DMS 273 (cell line): Measurements from ENCODE around the gene OBI1.

Source experiments
- DNase-seq: peaks from one replicate; lab custom pipeline; 2025; ENCODE audit not compliant: unreplicated experiment; lab: John Stamatoyannopoulos, UW

Gene OBI1

GRCh38 chr13:78604782-78605611, 54.0 kb downstream of the OBI1 start:
- peak; percentile 37 for DNase-seq

DNA sequence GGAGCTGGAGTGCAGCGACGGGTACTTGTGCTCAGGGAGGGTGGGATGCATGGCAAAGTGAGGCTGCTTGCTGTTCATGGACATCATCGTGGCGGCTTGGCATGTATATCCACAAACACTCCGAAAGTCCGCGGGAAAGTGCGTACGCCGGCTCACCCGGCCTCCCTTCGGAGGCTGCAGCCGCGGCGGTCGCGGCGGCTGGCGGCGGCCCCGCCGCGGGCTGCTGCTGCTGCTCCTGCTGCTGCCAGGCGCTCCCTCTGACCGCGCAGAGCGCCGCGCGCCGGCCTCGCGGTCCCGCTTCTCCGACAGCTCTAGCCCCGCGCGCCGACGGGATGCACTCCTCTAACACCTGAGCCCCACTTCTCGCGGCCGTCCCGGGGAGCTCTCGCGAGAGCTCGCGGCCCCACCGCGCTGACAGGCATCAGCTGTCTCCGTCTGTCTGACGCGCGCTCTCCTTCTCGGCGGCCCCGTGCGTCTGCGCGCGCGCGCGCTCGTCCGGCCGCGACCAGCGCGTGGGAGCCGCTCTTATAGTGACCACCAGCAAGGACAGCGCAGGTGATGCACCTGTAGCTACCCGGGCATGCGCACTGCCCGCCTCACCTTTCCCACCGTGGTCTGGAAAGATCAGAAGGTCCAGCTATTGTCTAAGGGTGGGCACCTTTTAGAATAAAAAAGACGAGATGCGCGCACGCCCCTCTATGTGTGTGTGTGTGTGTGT, 55.6 kb downstream of the OBI1 start, which contains the start of gene POU4F1:
Gene POU4F1, minus strand, starts transcription at position 313 of the 718 bp plus-strand sequence. Its CDS starts 226 bp downstream, at position 87.
- peak; percentile 93 for DNase-seq

- DNase-seq = peak; percentile 54
These were observed 56.3 kb downstream of the OBI1 start for GRCh38 chr13:78602561-78603239.

GRCh38 chr13:78601874-78602560, 56.9 kb downstream of the OBI1 start:
- DNase-seq = no peak

GRCh38 chr13:78601124-78601873, 57.7 kb downstream of the OBI1 start:
- no peak for DNase-seq

DNA sequence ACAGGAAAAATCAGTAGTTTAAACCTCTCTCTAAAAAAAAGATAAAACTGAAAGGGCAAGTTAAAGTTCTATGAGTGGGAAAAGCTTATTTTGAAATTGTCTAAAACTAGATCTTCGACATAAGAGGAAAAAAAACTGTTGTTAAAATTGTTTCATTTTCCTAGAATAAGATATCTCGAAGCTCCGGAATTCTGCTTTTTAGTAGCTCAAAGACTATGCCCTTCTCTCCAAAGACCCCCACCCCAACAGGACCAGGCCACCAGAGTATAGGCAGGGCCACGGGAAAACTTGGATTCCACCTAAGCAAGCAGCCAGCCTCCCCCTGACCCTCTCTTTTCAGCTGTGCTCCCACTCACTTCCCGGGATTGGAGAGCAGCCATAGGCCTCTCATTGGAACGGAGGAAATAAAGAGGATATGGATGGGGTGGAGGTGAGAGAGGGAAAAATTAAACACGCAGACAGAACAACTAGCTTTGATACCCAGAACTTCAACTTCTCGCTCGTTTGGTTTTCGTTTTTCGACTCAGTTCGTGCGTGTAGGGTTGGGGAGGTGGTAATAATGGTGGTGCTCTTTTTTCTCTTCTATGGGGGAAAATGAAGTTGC, 58.6 kb downstream of the OBI1 start:
- DNase-seq = no peak

DNA sequence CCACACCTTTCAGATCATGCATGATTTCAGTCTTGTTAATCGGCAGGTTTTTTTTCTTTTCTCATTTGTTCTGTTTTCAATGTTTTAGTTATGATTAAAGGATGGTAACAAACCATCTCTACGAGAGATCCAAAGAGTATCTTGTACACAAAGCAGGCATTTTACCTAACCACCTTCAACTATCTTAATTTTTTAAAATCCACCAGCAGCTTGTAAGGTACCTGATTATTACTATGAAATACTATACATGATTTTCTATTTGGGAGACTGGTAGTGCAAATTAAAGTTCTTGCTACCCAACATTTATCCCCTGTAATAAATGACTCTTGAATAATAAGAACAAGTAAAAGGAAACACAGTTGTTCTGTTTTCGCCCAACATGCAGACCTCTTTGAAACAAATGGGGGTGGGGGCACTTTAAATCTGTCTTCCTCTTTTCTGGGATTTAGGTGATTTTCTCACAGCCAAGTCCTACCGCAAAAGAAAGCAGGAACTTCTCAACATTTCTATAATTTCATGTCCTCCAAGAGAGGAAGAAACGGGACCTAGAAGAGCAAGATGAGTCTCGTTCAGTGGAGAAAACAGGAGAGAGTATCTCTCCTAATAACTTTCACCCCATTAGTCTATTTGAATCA, 59.2 kb downstream of the OBI1 start:
- no peak for DNase-seq

- DNase-seq = no peak
These were observed 59.9 kb downstream of the OBI1 start for GRCh38 chr13:78598966-78599644.

DNA sequence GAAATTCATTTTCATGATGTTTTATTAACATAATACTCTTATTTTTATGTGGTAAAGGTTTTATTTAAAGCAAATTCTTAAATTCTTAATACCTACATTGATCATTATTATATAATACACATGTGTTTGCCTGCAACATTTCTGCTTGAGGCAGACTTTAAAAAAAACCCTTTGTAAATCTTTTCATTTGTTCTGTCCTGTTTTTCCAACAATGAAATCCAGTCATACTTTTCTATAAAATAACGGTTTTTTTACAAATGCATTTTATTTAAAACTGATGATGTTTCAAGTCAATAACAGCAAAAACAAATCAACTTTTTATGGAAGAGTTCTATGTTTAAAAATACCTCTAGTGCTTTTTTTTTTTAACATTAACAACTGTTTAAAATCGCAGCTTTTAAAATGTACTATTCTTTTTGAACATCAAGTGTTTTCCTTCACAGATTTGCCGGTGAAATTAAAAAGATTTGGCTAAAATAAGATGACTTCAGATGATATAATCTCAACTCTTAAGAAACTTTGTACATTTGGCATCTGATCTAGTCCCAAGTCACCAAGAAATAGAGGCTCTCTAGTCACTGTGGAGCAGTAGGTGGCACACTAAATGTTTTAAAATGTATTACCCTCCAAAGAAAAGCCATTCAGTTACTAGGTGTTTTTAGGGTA, 60.7 kb downstream of the OBI1 start:
- DNase-seq = no peak

DNA sequence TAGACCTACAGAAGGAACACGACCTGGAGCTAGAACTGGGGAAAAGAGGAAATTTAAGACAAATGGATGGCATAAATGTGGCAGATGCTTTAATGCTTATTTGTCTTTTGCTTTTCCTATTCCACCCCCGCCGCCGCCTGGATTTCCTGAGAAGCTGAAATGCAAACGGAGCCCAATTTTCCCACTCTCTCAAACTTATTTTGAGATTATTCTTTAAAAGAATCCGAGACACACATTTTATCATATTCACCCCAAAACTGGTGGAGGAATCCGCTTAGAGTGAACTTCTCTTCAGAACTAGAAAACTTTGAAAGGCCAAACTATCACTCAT, 61.4 kb downstream of the OBI1 start:
- no peak for DNase-seq

GRCh38 chr13:78596736-78597601, 62.0 kb downstream of the OBI1 start:
- no peak for DNase-seq

DNA sequence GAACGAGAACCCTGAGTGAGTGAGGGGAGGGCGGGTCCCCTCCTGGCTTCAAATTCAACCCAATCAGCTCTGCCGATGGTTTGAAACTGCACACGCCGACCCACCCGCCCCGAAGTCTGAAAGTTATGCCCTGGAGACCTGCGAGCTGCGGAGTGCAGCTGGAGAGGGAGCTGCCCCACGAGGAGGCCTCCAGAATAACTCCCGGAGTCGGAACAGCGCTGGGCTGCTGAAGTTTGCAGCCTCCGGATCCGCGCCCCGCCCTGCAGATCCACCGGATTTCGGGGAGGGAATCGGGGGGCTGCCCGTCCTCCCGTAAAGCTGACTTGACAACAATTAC, 62.6 kb downstream of the OBI1 start:
- DNase-seq = no peak

DNA sequence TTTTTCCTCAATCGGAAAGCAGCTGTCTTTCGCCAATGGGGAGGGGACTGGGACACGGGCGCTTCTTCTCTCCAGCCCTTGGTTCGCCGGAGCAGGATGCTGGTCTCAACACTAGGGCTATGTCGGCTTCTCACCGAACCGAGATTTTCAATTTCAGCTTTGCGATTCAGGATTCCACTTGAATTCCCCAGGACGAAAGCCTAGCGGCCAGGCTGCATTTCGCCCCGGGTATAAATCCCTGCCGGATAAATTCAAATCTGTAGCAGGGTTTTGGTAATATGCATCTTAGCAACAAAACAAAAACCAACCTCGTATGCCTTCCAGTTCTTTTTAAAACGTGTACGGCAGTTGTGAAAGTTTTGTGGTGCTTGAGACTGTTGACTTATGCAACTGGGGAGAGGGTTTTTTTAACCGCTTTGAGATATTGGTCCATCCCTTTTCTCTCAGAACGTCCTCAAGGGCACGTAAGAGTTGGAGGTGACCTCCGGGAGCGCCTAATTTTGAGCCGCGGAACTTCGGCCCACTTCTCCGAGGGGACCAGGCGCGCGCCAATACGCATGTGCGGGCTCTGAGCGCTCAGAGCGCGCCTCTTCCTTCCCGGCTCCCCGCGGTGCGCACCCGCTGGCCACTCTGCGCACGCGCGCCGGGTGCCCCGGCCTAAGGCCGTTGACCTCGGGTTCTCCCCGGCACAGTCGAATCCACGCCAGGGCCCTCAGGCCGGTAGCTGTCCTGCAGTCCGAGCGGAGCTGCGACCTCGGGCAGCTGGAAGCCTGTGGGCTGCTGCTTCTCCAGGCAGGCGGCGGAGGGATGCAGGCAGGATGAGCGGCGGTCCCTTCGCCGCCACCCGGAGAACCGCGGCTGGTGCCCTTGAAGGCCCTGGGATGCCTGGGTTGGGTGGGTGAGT, 63.2 kb downstream of the OBI1 start:
- DNase-seq = no peak

GRCh38 chr13:78594456-78594975, 64.4 kb downstream of the OBI1 start:
- no peak for DNase-seq

GRCh38 chr13:78593652-78594455, 65.1 kb downstream of the OBI1 start:
- peak; percentile 56 for DNase-seq

DNA sequence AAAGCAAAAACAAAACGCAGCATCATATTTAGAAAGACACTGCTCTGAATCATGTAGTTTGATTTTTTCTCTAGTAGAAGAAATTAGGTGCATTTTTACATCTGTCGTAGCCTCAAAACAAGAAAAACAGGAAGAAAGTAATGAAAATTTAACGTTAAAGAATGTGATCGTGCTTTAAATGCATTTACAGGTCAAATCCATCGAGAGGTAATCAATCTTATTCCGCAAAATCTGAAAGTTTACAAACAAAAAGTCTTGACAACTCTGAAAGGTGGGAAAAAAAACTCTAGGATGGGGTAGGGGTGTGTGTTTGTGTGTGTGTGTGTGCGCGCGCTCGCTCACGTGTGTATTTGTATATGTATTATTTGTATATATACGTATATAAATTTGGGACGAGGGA, 65.8 kb downstream of the OBI1 start:
- no peak for DNase-seq
